Right atrium auricular region (tissue), 2 donors: ENCODE data around the gene PCDHGB3. TPM values are rescaled to one million over a fixed set of nuclear protein-coding genes. Genes with fewer than 3 reads are reported as not detected.
"Not testable (repeated sequence)": the region's sequence is repeated elsewhere in the genome, so short reads cannot be mapped to it uniquely, and the experiment has no call there.

Source experiments
- DNase-seq: peaks from one replicate; pipeline ENCODE4 v3.0.0-alpha.2; 2019; ENCODE audit warnings: low spot score
- H3K27ac ChIP-seq, 2 donors: fragments of 200-600 bp; sonication (generic); 1 replicate in 1 of 2; 2 replicates in 1 of 2; pipeline ENCODE4 v1.5.1; 2016 to 2019
- H3K27me3 ChIP-seq, 2 donors: fragments of 200-600 bp; sonication (generic); one replicate each; pipeline versions ENCODE4 v1.5.1 to v1.6.0; 2017 to 2019
- H3K36me3 ChIP-seq: fragments of 200-600 bp; sonication (generic); one replicate; pipeline ENCODE4 v1.5.1; 2016
- H3K4me1 ChIP-seq, 2 donors: fragments of 200-600 bp; sonication (generic); one replicate each; pipeline versions ENCODE4 v1.5.1 to v1.6.0; 2017 to 2019
- H3K4me3 ChIP-seq, 2 donors: fragments of 200-600 bp; sonication (generic); 1 replicate in 1 of 2; 2 replicates in 1 of 2; pipeline ENCODE4 v1.5.1; 2017 to 2019; ENCODE audit warnings: mild to moderate bottlenecking in 1 of 2, moderate library complexity in 1 of 2
- H3K9me3 ChIP-seq, 2 donors: fragments of 200-600 bp; sonication (generic); one replicate each; pipeline ENCODE4 v1.5.1; 2019
- CTCF ChIP-seq, 2 donors: fragments of 200-600 bp; sonication (generic); IDR thresholded peaks; one replicate each; pipeline ENCODE4 v1.5.1; 2019; ENCODE audit warnings: antibody characterized with exemption in 2 of 2
- total RNA-seq, 2 donors: library from RNA; depleted of rRNA; stranded (reverse); fragments of >200 nt; gene quantifications; one replicate each; pipeline ENCODE4 v1.1.0, GENCODE V29; 2016

The PCDHGB3 gene
- total RNA-seq, 2 donors from 2014 or later = 5.4 to 7.2 TPM

- TF ChIP-seq CTCF (IDR thresholded peaks at IDR 0.05) = no peak
- DNase-seq = no peak
- no peak overlapping the region for H3K4me3 ChIP-seq
- H3K36me3 ChIP-seq = no peaks in the 10 kb centered on the region
- H3K27ac ChIP-seq = no peak overlapping the region
- H3K9me3 ChIP-seq = peaks cover 19 to 79% of the 10 kb centered on the region in 2 donors
- no peaks in the 10 kb centered on the region for H3K4me1 ChIP-seq
- no peaks in the 10 kb centered on the region for H3K27me3 ChIP-seq
These were observed 24.7 kb upstream of the PCDHGB3 start for GRCh38 chr5:141345327-141345726.

GRCh38 chr5:141346017-141346416 is 24.0 kb upstream of the PCDHGB3 start:
- not testable (repeated sequence) for H3K27ac ChIP-seq, H3K4me3 ChIP-seq, DNase-seq, H3K27me3 ChIP-seq, H3K4me1 ChIP-seq, H3K36me3 ChIP-seq
- peaks cover 19 to 82% of the 10 kb centered on the region in 2 donors for H3K9me3 ChIP-seq

GRCh38 chr5:141349917-141350619 is 20.0 kb upstream of the PCDHGB3 start, which contains the start of gene PCDHGB1:
Gene PCDHGB1, plus strand, starts transcription at chr5:141350099. Its CDS starts 162 bp downstream, at chr5:141350261.
- no peak for DNase-seq

GRCh38 chr5:141351591-141351990 is 18.5 kb upstream of the PCDHGB3 start:
- Histone ChIP-seq H3K9me3 (peaks cover 4 to 91% of the 10 kb centered on the region in 2 donors), H3K4me1 (no peaks in the 10 kb centered on the region), H3K36me3 (no peaks in the 10 kb centered on the region), H3K27me3 (no peaks in the 10 kb centered on the region), H3K4me3 (no peak overlapping the region), H3K27ac (no peak overlapping the region)
- no peak for DNase-seq
- no peak for TF ChIP-seq CTCF (IDR thresholded peaks at IDR 0.05)

More at GRCh38 chr5:141349917-141350619, 20.0 kb upstream of the PCDHGB3 start, which contains the start of gene PCDHGB1:
- no peaks in the 10 kb centered on the region for H3K27me3 ChIP-seq
- H3K4me3 ChIP-seq = peak within 1 kb of the TSS in 1 of 2 donors; percentile 21
- no peaks in the 10 kb centered on the region for H3K4me1 ChIP-seq
- no peaks in the 10 kb centered on the region for H3K36me3 ChIP-seq
- peak; percentile 11 to 66 for TF ChIP-seq CTCF (IDR thresholded peaks at IDR 0.05)
- H3K9me3 ChIP-seq = peaks cover 10 to 84% of the 10 kb centered on the region in 2 donors
- H3K27ac ChIP-seq = no peak within 1 kb of the TSS

- Histone ChIP-seq H3K9me3 (peaks cover 0 to 97% of the 10 kb centered on the region in 2 donors), H3K27me3 (no peaks in the 10 kb centered on the region), H3K4me1 (no peaks in the 10 kb centered on the region), H3K4me3 (peak within 1 kb of the TSS; percentile 28 to 43), H3K36me3 (no peaks in the 10 kb centered on the region), H3K27ac (peak within 1 kb of the TSS in 1 of 2 donors; percentile 38)
- peak in 1 of 2 donors; percentile 67 for TF ChIP-seq CTCF (IDR thresholded peaks at IDR 0.05)
- no peak for DNase-seq
These were observed 15.1 kb upstream of the PCDHGB3 start, which contains the start of gene PCDHGA4 for GRCh38 chr5:141354900-141355469. Gene PCDHGA4, plus strand, starts transcription at chr5:141355021. Its CDS starts 87 bp downstream, at chr5:141355108.

- Histone ChIP-seq H3K27ac (no peak overlapping the region), H3K27me3 (no peaks in the 10 kb centered on the region), H3K9me3 (peaks cover 0 to 97% of the 10 kb centered on the region in 2 donors), H3K36me3 (no peaks in the 10 kb centered on the region), H3K4me3 (peak overlapping the region in 1 of 2 donors; percentile 43), H3K4me1 (no peaks in the 10 kb centered on the region)
- TF ChIP-seq CTCF (IDR thresholded peaks at IDR 0.05) = no peak
- no peak for DNase-seq
These were observed 14.4 kb upstream of the PCDHGB3 start for GRCh38 chr5:141355641-141356040.
